ENCODE results near the gene VPS50. TPM values are rescaled to one million over a fixed set of nuclear protein-coding genes. Genes with fewer than 3 reads are reported as not detected.
"Not testable (repeated sequence)": the region's sequence is repeated elsewhere in the genome, so short reads cannot be mapped to it uniquely, and the experiment has no call there.

Gene VPS50
- total and polyA plus RNA-seq, 12 donors, result 4.8 to 25.6 (median 18.4) TPM

- ATAC-seq (no peak), DNase-seq (no peak)
- 87 to 88% methylated on average over 2 of the region's 2 CpGs for WGBS, 2 donors
- no peaks in the 10 kb centered on the region for H3K4me1 ChIP-seq
- no peak for TF ChIP-seq CTCF (IDR thresholded peaks at IDR 0.05)
- H3K27me3 ChIP-seq, result no peaks in the 10 kb centered on the region
- no peak overlapping the region for H3K4me3 ChIP-seq
- no peaks in the 10 kb centered on the region for H3K9me3 ChIP-seq
- no peaks in the 10 kb centered on the region for H3K36me3 ChIP-seq
- no peak overlapping the region for H3K27ac ChIP-seq
- intact Hi-C loops (cut with DNase I), result no loop called here
Observed at GRCh38 chr7:93366816-93367215, 134.7 kb downstream of the VPS50 start.

GRCh38 chr7:93367254-93367653 lies 135.1 kb downstream of the VPS50 start:
- ATAC-seq (no peak), DNase-seq (no peak)
- intact Hi-C loops (cut with DNase I), result no loop called here
- WGBS, 2 donors, result 48 to 77% methylated on average over 2 of the region's 2 CpGs
- Histone ChIP-seq H3K4me3 (no peak overlapping the region), H3K36me3 (no peaks in the 10 kb centered on the region), H3K27ac (no peak overlapping the region), H3K27me3 (no peaks in the 10 kb centered on the region), H3K9me3 (no peaks in the 10 kb centered on the region), H3K4me1 (no peaks in the 10 kb centered on the region)
- no peak for TF ChIP-seq CTCF (IDR thresholded peaks at IDR 0.05)

GRCh38 chr7:93370937-93371336 lies 138.8 kb downstream of the VPS50 start:
- H3K4me3 ChIP-seq; DNase-seq; intact Hi-C loops (cut with DNase I); H3K27me3 ChIP-seq; H3K9me3 ChIP-seq; H3K4me1 ChIP-seq; ATAC-seq; H3K36me3 ChIP-seq; H3K27ac ChIP-seq: not testable (repeated sequence)
- WGBS, 2 donors, result 67 to 95% methylated on average over 1 to 3 of the region's 3 CpGs

- DNase-seq, result no peak
- Histone ChIP-seq H3K9me3 (no peaks in the 10 kb centered on the region), H3K27me3 (no peaks in the 10 kb centered on the region), H3K4me1 (no peaks in the 10 kb centered on the region), H3K36me3 (no peaks in the 10 kb centered on the region), H3K4me3 (no peak overlapping the region), H3K27ac (no peak overlapping the region)
- no peak for TF ChIP-seq CTCF (IDR thresholded peaks at IDR 0.05)
- ATAC-seq, result no peak
- intact Hi-C loops (cut with DNase I), result no loop called here
Observed at GRCh38 chr7:93373537-93373936, 141.4 kb downstream of the VPS50 start.

- no peak overlapping the region for H3K4me3 ChIP-seq
- H3K9me3 ChIP-seq, result no peaks in the 10 kb centered on the region
- DNase-seq, result no peak
- intact Hi-C loops (cut with DNase I), result no loop called here
- no peaks in the 10 kb centered on the region for H3K27me3 ChIP-seq
- no peak for ATAC-seq
- no peaks in the 10 kb centered on the region for H3K4me1 ChIP-seq
- peak; percentile 22 to 71 (median 57) for TF ChIP-seq CTCF (IDR thresholded peaks at IDR 0.05)
- H3K36me3 ChIP-seq, result no peaks in the 10 kb centered on the region
- H3K27ac ChIP-seq, result no peak overlapping the region
- WGBS, 2 donors, result 34 to 35% methylated on average over 5 of the region's 5 CpGs
Observed at GRCh38 chr7:93374345-93374940, 142.3 kb downstream of the VPS50 start.
